GM18907 (cell line): Measurements from ENCODE around the gene MUS81.
A peak's percentile ranks its signal among the peaks of the same experiment; 100 is the strongest.

Experiments
- ATAC-seq: cut with Tn5 transposase; IDR thresholded peaks from one replicate; pipeline ENCODE4 v1.9.1; 2021; ENCODE audit warnings: mild to moderate bottlenecking, moderate library complexity; ENCODE audit not compliant: unreplicated experiment

MUS81 gene

GRCh38 chr11:65872586-65873317, 12.5 kb downstream of the MUS81 start, which contains the start of gene EFEMP2:
Gene EFEMP2, minus strand, starts transcription at chr11:65872800. Its CDS starts 446 bp downstream, at chr11:65872354.
- no peak for ATAC-seq

- peak; percentile 61 for ATAC-seq
Measured at GRCh38 chr11:65873318-65874156, 13.3 kb downstream of the MUS81 start.

- ATAC-seq = no peak
Measured at GRCh38 chr11:65879617-65880016, 19.4 kb downstream of the MUS81 start, which contains the start of gene CTSW. Gene CTSW, plus strand, starts transcription at chr11:65879837. Its CDS starts 18 bp downstream, at chr11:65879855.

GRCh38 chr11:65880027-65880426, 19.8 kb downstream of the MUS81 start:
- no peak for ATAC-seq

- no peak for ATAC-seq
Measured at GRCh38 chr11:65880844-65881421, 20.7 kb downstream of the MUS81 start.

- ATAC-seq = no peak
Measured at GRCh38 chr11:65882120-65883057, 22.2 kb downstream of the MUS81 start.

GRCh38 chr11:65883058-65883761, 23.0 kb downstream of the MUS81 start:
- ATAC-seq = no peak

GRCh38 chr11:65883786-65884715, 23.8 kb downstream of the MUS81 start:
- no peak for ATAC-seq

- ATAC-seq = no peak
Measured at GRCh38 chr11:65884716-65885092, 24.5 kb downstream of the MUS81 start.

- no peak for ATAC-seq
Measured at GRCh38 chr11:65885231-65885630, 25.0 kb downstream of the MUS81 start.

- no peak for ATAC-seq
Measured at GRCh38 chr11:65885808-65886536, 25.7 kb downstream of the MUS81 start.

GRCh38 chr11:65886826-65887722, 26.8 kb downstream of the MUS81 start:
- ATAC-seq = no peak

GRCh38 chr11:65887723-65888162, 27.5 kb downstream of the MUS81 start:
- no peak for ATAC-seq

GRCh38 chr11:65888163-65888814, 28.1 kb downstream of the MUS81 start, which contains the start of gene FIBP:
Gene FIBP, minus strand, starts transcription at chr11:65888471. Its CDS starts 53 bp downstream, at chr11:65888418.
- peak; percentile 51 for ATAC-seq

GRCh38 chr11:65890324-65891218, 30.3 kb downstream of the MUS81 start, which contains the start of gene CCDC85B:
Gene CCDC85B, plus strand, starts transcription at chr11:65890673. Its CDS starts 111 bp downstream, at chr11:65890784.
- ATAC-seq = peak; percentile 58
